HG02623 (cell line): ENCODE measurements around the gene LAT.
"Not testable (repeated sequence)": the region's sequence is repeated elsewhere in the genome, so short reads cannot be mapped to it uniquely, and the experiment has no call there.

ENCODE experiments used
- ATAC-seq: cut with Tn5 transposase; IDR thresholded peaks from one replicate; pipeline ENCODE4 v1.9.1; 2021; ENCODE audit warnings: moderate library complexity; ENCODE audit not compliant: unreplicated experiment

Gene LAT

DNA sequence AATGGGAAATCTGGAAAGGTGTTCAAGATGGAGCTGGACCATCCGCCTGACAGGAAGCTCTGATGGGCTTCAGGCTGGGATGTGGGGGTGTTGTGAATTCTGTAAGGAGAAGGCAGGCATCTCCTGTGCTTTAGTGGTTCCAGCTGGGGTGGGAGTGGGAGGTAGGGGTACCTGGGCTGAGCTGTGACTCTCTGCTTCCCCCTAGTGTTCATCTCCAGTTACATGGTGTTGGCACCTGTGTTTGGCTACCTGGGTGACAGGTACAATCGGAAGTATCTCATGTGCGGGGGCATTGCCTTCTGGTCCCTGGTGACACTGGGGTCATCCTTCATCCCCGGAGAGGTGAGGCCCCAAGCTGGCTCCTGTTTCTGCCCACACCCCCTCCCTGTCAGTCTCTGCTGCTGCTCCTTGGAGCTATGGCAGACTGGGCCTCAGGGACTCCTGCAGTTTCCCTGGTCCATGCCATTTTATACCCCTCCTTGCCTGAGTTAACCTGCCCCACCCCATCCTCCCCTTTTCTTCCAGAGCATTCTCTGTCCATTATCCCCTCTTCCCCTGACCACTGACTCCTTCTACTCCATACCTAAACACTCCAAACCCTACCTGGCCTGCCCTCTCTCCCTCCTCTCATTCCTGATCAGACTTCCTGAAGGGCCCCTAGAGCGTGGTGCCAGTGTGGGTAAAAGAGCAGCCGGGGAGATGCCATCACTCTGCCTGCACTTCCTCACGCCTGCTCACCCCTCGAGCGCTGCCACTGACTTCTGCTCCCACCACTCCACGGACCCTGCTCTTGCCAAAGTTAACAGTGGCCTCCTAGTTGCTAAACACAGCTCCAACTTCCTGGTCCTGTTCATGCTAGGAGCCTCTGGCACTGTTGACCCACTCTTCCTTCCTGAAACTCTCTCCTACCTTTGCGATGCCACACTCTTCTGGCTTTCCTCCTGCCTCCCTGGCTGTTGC lies 6.9 kb upstream of the LAT start:
- no peak for ATAC-seq

- not testable (repeated sequence) for ATAC-seq
Observed at GRCh38 chr16:28980330-28980729, 4.5 kb upstream of the LAT start.

DNA sequence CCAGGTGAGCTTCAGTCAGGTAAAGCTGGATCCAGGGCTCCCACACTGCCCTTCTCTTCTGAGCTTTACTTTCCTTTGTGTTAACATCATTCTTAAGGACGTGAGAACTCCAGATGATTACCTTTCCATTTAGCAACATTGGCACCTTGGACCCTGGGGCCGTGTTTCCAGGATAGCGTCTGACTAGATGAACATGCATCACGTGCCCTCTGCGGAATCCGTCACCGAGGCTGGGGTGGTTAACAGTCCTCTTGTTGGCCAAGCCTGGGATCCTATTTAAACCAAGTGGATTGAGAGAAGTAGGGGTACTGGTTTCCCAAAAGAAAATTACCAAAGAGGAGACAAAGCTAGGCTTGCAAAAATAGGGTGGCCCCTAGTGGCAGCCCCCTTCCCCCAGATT lies 3.9 kb upstream of the LAT start:
- no peak for ATAC-seq

DNA sequence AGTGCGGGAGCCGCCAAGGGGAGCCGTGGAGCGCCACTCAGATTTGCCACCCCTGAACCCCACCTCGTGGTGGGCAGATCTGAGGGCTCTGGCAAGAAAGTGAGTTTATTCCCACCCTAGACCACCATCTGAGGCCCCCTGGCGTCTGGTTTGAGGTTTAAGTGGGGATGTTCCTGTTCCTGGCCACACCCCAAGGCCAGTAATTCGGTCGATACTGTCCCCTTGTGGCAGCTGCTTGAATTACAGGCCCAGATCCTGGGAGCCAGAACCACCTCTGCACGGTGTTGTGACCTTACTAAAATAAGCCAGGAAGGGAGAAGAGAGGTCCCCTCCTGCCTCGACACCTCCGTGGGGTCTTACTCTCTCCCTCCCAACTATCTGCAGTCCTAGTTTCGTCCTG lies 3.3 kb upstream of the LAT start:
- no peak for ATAC-seq

DNA sequence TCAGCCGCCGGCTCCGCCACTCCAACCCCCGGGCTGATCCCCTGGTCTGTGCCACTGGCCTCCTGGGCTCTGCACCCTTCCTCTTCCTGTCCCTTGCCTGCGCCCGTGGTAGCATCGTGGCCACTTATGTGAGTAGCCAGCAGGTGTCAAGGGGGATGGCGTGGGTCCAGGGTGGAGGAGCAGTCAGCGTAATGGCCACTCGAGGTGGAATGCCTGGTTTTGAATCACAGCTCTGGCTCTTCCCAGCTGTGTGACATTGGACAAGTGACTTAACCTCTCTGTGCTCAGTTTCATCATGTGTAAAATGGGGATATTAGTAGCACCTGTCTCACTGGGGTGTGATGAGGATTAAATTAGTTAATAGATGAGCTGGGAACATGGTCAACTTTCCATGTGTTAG lies 2.4 kb upstream of the LAT start:
- ATAC-seq: no peak

GRCh38 chr16:28982949-28983348 lies 1.9 kb upstream of the LAT start:
- ATAC-seq: no peak

GRCh38 chr16:28983644-28984043 lies 1.2 kb upstream of the LAT start:
- no peak for ATAC-seq

DNA sequence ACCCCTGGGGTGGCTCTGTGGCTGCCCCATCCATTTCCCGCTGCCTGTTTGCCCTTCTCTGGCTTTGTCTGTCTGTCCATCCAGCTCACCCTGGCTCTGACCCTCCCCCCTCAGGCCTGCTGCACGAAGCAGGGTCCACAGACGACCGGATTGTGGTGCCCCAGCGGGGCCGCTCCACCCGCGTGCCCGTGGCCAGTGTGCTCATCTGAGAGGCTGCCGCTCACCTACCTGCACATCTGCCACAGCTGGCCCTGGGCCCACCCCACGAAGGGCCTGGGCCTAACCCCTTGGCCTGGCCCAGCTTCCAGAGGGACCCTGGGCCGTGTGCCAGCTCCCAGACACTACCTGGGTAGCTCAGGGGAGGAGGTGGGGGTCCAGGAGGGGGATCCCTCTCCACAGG lies 761 bp upstream of the LAT start:
- no peak for ATAC-seq

DNA sequence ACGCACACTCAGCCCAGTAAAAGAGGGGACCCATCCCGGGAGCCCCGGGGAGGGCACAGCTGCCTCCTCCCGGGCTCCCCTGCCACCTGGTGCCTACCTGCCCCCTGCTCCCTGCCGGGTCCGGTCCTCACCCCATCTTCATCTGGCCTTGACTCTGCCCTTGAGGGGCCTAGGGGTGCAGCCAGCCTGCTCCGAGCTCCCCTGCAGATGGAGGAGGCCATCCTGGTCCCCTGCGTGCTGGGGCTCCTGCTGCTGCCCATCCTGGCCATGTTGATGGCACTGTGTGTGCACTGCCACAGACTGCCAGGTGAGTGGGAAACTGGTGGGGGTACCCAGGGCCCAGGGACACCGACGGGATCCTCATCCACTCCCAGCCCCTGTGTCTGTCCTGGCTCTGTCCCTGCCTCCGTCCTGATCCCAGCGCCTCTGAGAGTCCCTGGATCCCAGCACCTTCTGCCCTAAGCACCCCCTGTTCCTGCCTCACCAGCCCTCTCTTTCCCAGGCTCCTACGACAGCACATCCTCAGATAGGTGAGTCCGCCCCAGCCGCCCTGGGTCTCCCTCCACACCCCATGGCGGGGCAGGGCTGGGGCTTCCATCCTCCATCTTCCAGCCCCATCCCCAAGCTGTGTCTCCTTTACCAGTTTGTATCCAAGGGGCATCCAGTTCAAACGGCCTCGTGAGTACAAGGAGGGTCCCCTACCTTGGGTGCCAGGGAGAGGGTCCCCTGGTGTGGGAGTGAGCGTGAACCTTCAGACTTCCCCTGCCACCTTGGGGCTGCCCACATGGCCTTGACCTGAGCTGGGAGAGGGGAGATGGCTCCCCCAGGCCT lies 574 bp downstream of the LAT start:
- no peak for ATAC-seq

- ATAC-seq: no peak
Observed at GRCh38 chr16:28986046-28986445, 1.2 kb downstream of the LAT start.

GRCh38 chr16:28986492-28986891 lies 1.6 kb downstream of the LAT start:
- ATAC-seq: no peak

DNA sequence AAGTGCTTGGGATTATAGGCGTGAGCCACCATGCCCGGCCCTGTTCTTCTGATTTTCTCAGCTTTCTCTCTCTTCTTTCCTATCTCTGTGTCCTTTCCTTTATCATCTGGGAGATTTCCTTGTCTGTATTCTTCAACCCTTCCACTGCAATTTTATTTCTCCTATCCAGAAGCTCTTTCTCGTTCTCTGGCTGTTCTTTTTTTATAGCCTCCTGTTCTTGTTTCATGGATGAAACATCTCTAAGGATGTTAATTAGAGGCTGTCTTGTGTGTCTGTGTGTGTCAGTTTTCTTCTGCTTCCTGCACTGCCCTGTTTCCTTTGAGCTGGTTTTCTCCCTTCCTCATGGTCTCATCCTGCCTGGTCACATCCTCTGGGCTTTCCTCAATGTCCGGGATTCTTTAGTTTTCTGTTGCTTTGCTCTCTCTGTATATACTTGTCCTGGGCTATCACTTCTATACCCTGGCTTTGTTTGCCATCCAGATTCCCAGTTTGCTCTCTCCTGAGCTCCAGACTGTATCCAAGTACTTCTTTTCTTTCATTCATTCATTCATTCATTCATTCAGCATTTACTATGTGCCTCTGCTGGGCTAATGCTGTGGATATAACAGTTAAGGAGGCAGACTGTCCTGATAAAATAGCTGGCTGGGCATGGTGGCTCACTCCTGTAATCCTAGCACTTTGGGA lies 2.5 kb downstream of the LAT start:
- ATAC-seq: no peak

DNA sequence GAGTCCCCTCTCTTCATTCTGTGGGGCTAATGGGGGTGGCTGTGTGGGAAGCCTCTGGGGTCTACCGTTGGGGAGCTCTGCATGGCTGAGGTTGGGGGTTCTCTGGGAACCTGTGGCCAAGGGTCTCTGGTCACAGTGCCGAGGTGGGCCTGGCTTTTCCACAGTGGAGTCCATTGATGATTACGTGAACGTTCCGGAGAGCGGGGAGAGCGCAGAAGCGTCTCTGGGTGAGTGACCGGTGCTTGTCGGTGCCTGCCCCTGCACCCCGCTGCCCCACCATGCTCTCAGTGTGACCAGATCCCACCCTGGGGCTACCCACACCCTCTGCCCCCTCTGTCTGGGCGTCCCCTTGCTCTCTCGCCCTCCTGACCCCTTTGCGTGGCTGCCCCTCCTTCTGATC lies 4.5 kb downstream of the LAT start:
- no peak for ATAC-seq

GRCh38 chr16:28990375-28991040 lies 5.7 kb downstream of the LAT start:
- ATAC-seq: no peak

DNA sequence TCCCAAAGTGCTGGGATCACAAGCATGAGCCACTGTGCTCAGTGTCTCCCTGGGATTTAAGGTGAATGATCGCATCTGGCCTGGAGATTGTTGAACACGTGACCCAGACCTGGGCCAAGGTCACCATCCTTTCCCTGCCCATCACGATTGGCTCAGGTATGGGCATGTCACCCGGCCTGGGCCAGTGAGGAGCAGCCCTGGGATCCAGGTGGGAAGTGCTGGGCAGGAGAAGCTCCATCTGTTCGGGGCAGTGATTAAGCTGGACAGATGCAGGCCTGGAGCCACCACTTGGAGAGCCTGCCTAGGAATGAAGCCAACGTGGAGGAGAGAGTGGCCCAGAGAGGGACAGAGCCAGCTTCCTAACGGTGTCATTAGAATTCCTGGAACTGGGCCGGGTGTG lies 6.8 kb downstream of the LAT start:
- no peak for ATAC-seq

- ATAC-seq: no peak
Observed at GRCh38 chr16:28992496-28992895, 7.6 kb downstream of the LAT start.

- ATAC-seq: no peak
Observed at GRCh38 chr16:28998837-28999236, 14.0 kb downstream of the LAT start.

- no peak for ATAC-seq
Observed at GRCh38 chr16:28999577-28999976, 14.7 kb downstream of the LAT start.

- ATAC-seq: no peak
Observed at GRCh38 chr16:29000019-29000418, 15.2 kb downstream of the LAT start.

- ATAC-seq: not testable (repeated sequence)
Observed at GRCh38 chr16:29004496-29005139, 19.8 kb downstream of the LAT start.
